Measurements from ENCODE around the gene SEMA5B. TPM values are rescaled to one million over a fixed set of nuclear protein-coding genes. Genes with fewer than 3 reads are reported as not detected.

SEMA5B gene
- total and polyA plus RNA-seq, 4 donors = 0.20 to 1.1 (median 0.23) TPM

DNA sequence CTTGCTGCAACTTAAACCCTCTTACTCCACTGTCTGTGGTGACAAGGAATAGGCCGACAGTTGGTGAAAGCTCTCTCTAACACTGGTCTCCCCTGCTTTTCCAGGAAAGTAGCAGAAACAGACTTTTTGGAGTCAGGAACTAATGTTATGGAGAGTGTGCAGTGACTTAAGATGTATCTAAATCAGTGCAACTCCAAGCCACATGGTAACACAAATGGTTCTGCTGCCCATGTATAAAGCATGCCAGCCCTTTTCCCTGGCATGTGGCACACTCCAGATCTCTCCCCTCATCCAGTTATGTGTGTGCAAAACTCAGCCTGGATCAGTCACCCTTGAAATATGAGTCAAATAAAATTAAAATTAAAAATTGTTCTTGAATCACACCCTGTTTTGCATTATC, 55.4 kb downstream of the SEMA5B start:
- 98% methylated on average over 1 of the region's 1 CpG for WGBS
- no peaks in the 10 kb centered on the region for H3K36me3 ChIP-seq (ENCODE audit: control insufficient read depth in 4 of 4, insufficient read depth in 3 of 4, low read depth in 1 of 4, low read length in 3 of 4)
- no peaks in the 10 kb centered on the region for H3K27me3 ChIP-seq (ENCODE audit: control insufficient read depth in 4 of 4, insufficient read depth in 4 of 4, low read length in 3 of 4)
- no peak overlapping the region for H3K9ac ChIP-seq (ENCODE audit: low read depth in 1 of 2, low read length in 2 of 2)
- H3K4me1 ChIP-seq (ENCODE audit: control insufficient read depth in 4 of 4, insufficient read depth in 4 of 4, low read length in 3 of 4) = no peaks in the 10 kb centered on the region
- no peak overlapping the region for H3K4me3 ChIP-seq (ENCODE audit: low read depth in 1 of 3, low read length in 3 of 3)
- H3K9me3 ChIP-seq (ENCODE audit: control insufficient read depth in 4 of 4, low read length in 3 of 4) = no peaks in the 10 kb centered on the region
- no peak overlapping the region for H3K27ac ChIP-seq (ENCODE audit: low read depth in 1 of 2, low read length in 2 of 2)
- no peak for DNase-seq (ENCODE audit: low spot score)
- TF ChIP-seq RAD21 (IDR thresholded peaks at IDR 0.05) (no peak), RXRA (IDR thresholded peaks at IDR 0.05) (no peak), NR2F2 (IDR thresholded peaks at IDR 0.05) (no peak), TAF1 (conservative IDR thresholded peaks at IDR 0.05) (no peak), JUND (IDR thresholded peaks at IDR 0.05) (no peak), SP1 (IDR thresholded peaks at IDR 0.05) (no peak), EGR1 (IDR thresholded peaks at IDR 0.05; ENCODE audit: low read depth in 2 of 2) (no peak), YY1 (IDR thresholded peaks at IDR 0.05) (no peak)
- TF ChIP-seq, protein P1, sequence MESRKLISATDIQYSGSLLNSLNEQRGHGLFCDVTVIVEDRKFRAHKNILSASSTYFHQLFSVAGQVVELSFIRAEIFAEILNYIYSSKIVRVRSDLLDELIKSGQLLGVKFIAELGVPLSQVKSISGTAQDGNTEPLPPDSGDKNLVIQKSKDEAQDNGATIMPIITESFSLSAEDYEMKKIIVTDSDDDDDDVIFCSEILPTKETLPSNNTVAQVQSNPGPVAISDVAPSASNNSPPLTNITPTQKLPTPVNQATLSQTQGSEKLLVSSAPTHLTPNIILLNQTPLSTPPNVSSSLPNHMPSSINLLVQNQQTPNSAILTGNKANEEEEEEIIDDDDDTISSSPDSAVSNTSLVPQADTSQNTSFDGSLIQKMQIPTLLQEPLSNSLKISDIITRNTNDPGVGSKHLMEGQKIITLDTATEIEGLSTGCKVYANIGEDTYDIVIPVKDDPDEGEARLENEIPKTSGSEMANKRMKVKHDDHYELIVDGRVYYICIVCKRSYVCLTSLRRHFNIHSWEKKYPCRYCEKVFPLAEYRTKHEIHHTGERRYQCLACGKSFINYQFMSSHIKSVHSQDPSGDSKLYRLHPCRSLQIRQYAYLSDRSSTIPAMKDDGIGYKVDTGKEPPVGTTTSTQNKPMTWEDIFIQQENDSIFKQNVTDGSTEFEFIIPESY (IDR thresholded peaks at IDR 0.05) = no peak
- TF ChIP-seq, protein P2, sequence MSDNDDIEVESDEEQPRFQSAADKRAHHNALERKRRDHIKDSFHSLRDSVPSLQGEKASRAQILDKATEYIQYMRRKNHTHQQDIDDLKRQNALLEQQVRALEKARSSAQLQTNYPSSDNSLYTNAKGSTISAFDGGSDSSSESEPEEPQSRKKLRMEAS (IDR thresholded peaks at IDR 0.05) = no peak

- WGBS = 61% methylated on average over 10 of the region's 10 CpGs
Observed at GRCh38 chr3:122969585-122970469, 57.7 kb downstream of the SEMA5B start.

More at GRCh38 chr3:122969585-122970469, 57.7 kb downstream of the SEMA5B start:
- H3K27ac ChIP-seq (ENCODE audit: low read depth in 1 of 2, low read length in 2 of 2) = no peak overlapping the region
- no peak overlapping the region for H3K4me3 ChIP-seq (ENCODE audit: low read depth in 1 of 3, low read length in 3 of 3)
- H3K36me3 ChIP-seq (ENCODE audit: control insufficient read depth in 4 of 4, insufficient read depth in 3 of 4, low read depth in 1 of 4, low read length in 3 of 4) = no peaks in the 10 kb centered on the region
- no peaks in the 10 kb centered on the region for H3K9me3 ChIP-seq (ENCODE audit: control insufficient read depth in 4 of 4, low read length in 3 of 4)
- H3K9ac ChIP-seq (ENCODE audit: low read depth in 1 of 2, low read length in 2 of 2) = no peak overlapping the region
- TF ChIP-seq EGR1 (IDR thresholded peaks at IDR 0.05; ENCODE audit: low read depth in 2 of 2) (no peak), HNF4A (conservative IDR thresholded peaks at IDR 0.05) (no peak), GABPA (IDR thresholded peaks at IDR 0.05 in 1 of 2, conservative IDR thresholded peaks at IDR 0.05 in 1 of 2) (no peak), JUND (IDR thresholded peaks at IDR 0.05) (no peak), HNF4G (IDR thresholded peaks at IDR 0.05) (no peak), TAF1 (conservative IDR thresholded peaks at IDR 0.05) (no peak), YY1 (IDR thresholded peaks at IDR 0.05) (no peak), NR2F2 (IDR thresholded peaks at IDR 0.05) (no peak), FOXA1 (IDR thresholded peaks at IDR 0.05) (no peak), FOXA2 (IDR thresholded peaks at IDR 0.05) (no peak), RAD21 (IDR thresholded peaks at IDR 0.05) (no peak), SP1 (IDR thresholded peaks at IDR 0.05) (no peak)
- TF ChIP-seq, protein P1 (IDR thresholded peaks at IDR 0.05) = no peak
- TF ChIP-seq, protein P3, sequence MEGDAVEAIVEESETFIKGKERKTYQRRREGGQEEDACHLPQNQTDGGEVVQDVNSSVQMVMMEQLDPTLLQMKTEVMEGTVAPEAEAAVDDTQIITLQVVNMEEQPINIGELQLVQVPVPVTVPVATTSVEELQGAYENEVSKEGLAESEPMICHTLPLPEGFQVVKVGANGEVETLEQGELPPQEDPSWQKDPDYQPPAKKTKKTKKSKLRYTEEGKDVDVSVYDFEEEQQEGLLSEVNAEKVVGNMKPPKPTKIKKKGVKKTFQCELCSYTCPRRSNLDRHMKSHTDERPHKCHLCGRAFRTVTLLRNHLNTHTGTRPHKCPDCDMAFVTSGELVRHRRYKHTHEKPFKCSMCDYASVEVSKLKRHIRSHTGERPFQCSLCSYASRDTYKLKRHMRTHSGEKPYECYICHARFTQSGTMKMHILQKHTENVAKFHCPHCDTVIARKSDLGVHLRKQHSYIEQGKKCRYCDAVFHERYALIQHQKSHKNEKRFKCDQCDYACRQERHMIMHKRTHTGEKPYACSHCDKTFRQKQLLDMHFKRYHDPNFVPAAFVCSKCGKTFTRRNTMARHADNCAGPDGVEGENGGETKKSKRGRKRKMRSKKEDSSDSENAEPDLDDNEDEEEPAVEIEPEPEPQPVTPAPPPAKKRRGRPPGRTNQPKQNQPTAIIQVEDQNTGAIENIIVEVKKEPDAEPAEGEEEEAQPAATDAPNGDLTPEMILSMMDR (IDR thresholded peaks at IDR 0.05; ENCODE audit: low read depth, low read length, missing input control) = no peak
- TF ChIP-seq, protein P2 (IDR thresholded peaks at IDR 0.05) = no peak
- TF ChIP-seq, protein P4, sequence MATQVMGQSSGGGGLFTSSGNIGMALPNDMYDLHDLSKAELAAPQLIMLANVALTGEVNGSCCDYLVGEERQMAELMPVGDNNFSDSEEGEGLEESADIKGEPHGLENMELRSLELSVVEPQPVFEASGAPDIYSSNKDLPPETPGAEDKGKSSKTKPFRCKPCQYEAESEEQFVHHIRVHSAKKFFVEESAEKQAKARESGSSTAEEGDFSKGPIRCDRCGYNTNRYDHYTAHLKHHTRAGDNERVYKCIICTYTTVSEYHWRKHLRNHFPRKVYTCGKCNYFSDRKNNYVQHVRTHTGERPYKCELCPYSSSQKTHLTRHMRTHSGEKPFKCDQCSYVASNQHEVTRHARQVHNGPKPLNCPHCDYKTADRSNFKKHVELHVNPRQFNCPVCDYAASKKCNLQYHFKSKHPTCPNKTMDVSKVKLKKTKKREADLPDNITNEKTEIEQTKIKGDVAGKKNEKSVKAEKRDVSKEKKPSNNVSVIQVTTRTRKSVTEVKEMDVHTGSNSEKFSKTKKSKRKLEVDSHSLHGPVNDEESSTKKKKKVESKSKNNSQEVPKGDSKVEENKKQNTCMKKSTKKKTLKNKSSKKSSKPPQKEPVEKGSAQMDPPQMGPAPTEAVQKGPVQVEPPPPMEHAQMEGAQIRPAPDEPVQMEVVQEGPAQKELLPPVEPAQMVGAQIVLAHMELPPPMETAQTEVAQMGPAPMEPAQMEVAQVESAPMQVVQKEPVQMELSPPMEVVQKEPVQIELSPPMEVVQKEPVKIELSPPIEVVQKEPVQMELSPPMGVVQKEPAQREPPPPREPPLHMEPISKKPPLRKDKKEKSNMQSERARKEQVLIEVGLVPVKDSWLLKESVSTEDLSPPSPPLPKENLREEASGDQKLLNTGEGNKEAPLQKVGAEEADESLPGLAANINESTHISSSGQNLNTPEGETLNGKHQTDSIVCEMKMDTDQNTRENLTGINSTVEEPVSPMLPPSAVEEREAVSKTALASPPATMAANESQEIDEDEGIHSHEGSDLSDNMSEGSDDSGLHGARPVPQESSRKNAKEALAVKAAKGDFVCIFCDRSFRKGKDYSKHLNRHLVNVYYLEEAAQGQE (IDR thresholded peaks at IDR 0.05) = no peak
- H3K27me3 ChIP-seq (ENCODE audit: control insufficient read depth in 4 of 4, insufficient read depth in 4 of 4, low read length in 3 of 4) = no peaks in the 10 kb centered on the region
- H3K4me1 ChIP-seq (ENCODE audit: control insufficient read depth in 4 of 4, insufficient read depth in 4 of 4, low read length in 3 of 4) = no peaks in the 10 kb centered on the region
- no peak for DNase-seq (ENCODE audit: low spot score)

Data from liver (tissue), 9 donors.